ENCODE measurements around the gene NWD2. TPM values are rescaled to one million over a fixed set of nuclear protein-coding genes. Genes with fewer than 3 reads are reported as not detected.

The NWD2 gene
- polyA plus RNA-seq, 1 donor (not counting 4 experiments of a cell fraction or from before 2014, with no cell fraction given) = 0.10 TPM

DNA sequence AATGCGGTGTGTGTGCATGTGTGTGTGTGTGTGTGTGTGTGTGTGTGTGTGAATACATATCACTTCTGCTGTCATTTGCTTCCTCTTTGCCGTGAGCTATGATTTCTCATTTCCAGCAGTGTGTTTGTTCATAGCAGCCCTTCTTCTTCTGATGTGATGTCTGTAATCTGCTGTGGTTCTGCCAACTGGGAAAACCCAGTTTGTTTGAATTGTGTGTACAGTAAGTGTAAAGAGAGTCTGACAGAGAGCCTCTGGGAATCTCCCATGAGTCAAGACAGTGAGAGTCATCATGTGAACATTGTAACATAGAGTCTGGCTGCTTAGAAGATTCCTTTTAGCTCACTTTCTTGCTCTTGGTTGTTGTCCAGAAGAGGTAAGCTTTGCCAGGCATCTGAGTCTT, 8.4 kb upstream of the NWD2 start:
- dilution Hi-C loops (cut with MboI; ENCODE audit: extremely low pct_ligation_motif_present, low sequenced_read_pairs) = no loop called here

DNA sequence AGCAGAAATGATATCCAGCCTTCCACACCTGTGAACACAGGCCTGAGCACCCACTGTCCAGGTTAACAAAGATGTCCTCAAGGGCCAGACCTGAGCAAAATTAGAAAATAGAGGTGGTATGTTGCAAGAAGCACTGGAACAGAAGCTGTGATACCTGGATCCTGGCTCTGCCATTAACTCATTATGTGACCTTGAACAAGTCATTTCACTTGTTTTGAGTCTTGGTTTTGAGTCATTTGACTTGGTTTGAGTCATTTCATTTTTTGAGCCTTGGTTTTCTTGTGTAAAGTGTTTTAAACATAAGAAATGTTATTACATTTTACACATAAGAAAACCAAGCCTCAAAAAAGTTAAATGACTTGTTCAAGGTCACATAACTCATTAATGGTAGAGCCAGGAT, 2.9 kb upstream of the NWD2 start:
- Histone ChIP-seq H2AFZ (ENCODE audit: control insufficient read depth, low read length) (no peak overlapping the region), H3K27ac (ENCODE audit: control insufficient read depth, insufficient read depth, low read length) (no peak overlapping the region), H4K20me1 (ENCODE audit: control insufficient read depth, extremely low read depth, insufficient read depth, low read length) (no peaks in the 10 kb centered on the region), H3K79me2 (ENCODE audit: control insufficient read depth, insufficient read depth, low read length) (no peaks in the 10 kb centered on the region), H3K9me3 (ENCODE audit: control insufficient read depth, low read depth, low read length) (no peaks in the 10 kb centered on the region), H3K9me1 (ENCODE audit: control insufficient read depth, extremely low read depth, insufficient read depth, low read length) (no peaks in the 10 kb centered on the region), H3K9ac (ENCODE audit: control insufficient read depth, extremely low read depth, insufficient read depth, low read length) (no peak overlapping the region), H3K4me1 (ENCODE audit: control insufficient read depth, extremely low read depth, insufficient read depth, low read length) (no peaks in the 10 kb centered on the region), H3K4me3 (ENCODE audit: control insufficient read depth in 2 of 3, extremely low read depth in 1 of 3, insufficient read depth in 2 of 3, low read depth in 1 of 3, low read length in 3 of 3) (no peak overlapping the region), H3K4me2 (ENCODE audit: control insufficient read depth, extremely low read depth, insufficient read depth, low read depth, low read length) (no peak overlapping the region), H3K27me3 (ENCODE audit: control insufficient read depth, extremely low read depth, insufficient read depth, low read length) (peaks cover 35% of the 10 kb centered on the region), H3K36me3 (ENCODE audit: control insufficient read depth in 2 of 2, extremely low read depth in 1 of 2, insufficient read depth in 2 of 2, low read length in 2 of 2) (no peaks in the 10 kb centered on the region)
- DNase-seq (ENCODE audit: low read depth, low spot score) = no peak
- TF ChIP-seq EZH2 (IDR thresholded peaks at IDR 0.05; ENCODE audit: low read length) = no peak
- TF ChIP-seq, protein P1, sequence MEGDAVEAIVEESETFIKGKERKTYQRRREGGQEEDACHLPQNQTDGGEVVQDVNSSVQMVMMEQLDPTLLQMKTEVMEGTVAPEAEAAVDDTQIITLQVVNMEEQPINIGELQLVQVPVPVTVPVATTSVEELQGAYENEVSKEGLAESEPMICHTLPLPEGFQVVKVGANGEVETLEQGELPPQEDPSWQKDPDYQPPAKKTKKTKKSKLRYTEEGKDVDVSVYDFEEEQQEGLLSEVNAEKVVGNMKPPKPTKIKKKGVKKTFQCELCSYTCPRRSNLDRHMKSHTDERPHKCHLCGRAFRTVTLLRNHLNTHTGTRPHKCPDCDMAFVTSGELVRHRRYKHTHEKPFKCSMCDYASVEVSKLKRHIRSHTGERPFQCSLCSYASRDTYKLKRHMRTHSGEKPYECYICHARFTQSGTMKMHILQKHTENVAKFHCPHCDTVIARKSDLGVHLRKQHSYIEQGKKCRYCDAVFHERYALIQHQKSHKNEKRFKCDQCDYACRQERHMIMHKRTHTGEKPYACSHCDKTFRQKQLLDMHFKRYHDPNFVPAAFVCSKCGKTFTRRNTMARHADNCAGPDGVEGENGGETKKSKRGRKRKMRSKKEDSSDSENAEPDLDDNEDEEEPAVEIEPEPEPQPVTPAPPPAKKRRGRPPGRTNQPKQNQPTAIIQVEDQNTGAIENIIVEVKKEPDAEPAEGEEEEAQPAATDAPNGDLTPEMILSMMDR (optimal IDR thresholded peaks at IDR 0.05 in 1 of 3, IDR thresholded peaks at IDR 0.05 in 1 of 3, conservative IDR thresholded peaks at IDR 0.05 in 1 of 3; ENCODE audit: extremely low read depth in 1 of 3, insufficient read depth in 2 of 3, low read length in 3 of 3) = no peak
- dilution Hi-C loops (cut with MboI; ENCODE audit: extremely low pct_ligation_motif_present, low sequenced_read_pairs) = no loop called here
- no peak for FAIRE-seq

More for the DNA sequence above, 8.4 kb upstream of the NWD2 start:
- H3K27ac ChIP-seq (ENCODE audit: control insufficient read depth, insufficient read depth, low read length) = no peak overlapping the region
- H3K27me3 ChIP-seq (ENCODE audit: control insufficient read depth, extremely low read depth, insufficient read depth, low read length) = no peaks in the 10 kb centered on the region
- H3K9ac ChIP-seq (ENCODE audit: control insufficient read depth, extremely low read depth, insufficient read depth, low read length) = no peak overlapping the region
- no peak for DNase-seq (ENCODE audit: low read depth, low spot score)
- H4K20me1 ChIP-seq (ENCODE audit: control insufficient read depth, extremely low read depth, insufficient read depth, low read length) = no peaks in the 10 kb centered on the region
- no peaks in the 10 kb centered on the region for H3K36me3 ChIP-seq (ENCODE audit: control insufficient read depth in 2 of 2, extremely low read depth in 1 of 2, insufficient read depth in 2 of 2, low read length in 2 of 2)
- H3K79me2 ChIP-seq (ENCODE audit: control insufficient read depth, insufficient read depth, low read length) = no peaks in the 10 kb centered on the region
- H3K4me3 ChIP-seq (ENCODE audit: control insufficient read depth in 2 of 3, extremely low read depth in 1 of 3, insufficient read depth in 2 of 3, low read depth in 1 of 3, low read length in 3 of 3) = no peak overlapping the region
- no peaks in the 10 kb centered on the region for H3K9me1 ChIP-seq (ENCODE audit: control insufficient read depth, extremely low read depth, insufficient read depth, low read length)
- H3K9me3 ChIP-seq (ENCODE audit: control insufficient read depth, low read depth, low read length) = no peaks in the 10 kb centered on the region
- H3K4me1 ChIP-seq (ENCODE audit: control insufficient read depth, extremely low read depth, insufficient read depth, low read length) = no peaks in the 10 kb centered on the region
- H2AFZ ChIP-seq (ENCODE audit: control insufficient read depth, low read length) = no peak overlapping the region
- TF ChIP-seq, protein P1 (optimal IDR thresholded peaks at IDR 0.05 in 1 of 3, IDR thresholded peaks at IDR 0.05 in 1 of 3, conservative IDR thresholded peaks at IDR 0.05 in 1 of 3; ENCODE audit: extremely low read depth in 1 of 3, insufficient read depth in 2 of 3, low read length in 3 of 3) = no peak
- TF ChIP-seq EZH2 (IDR thresholded peaks at IDR 0.05; ENCODE audit: low read length) = no peak
- no peak for FAIRE-seq
- H3K4me2 ChIP-seq (ENCODE audit: control insufficient read depth, extremely low read depth, insufficient read depth, low read depth, low read length) = no peak overlapping the region

Data from keratinocyte (primary cell).